Caco-2 (cell line): ENCODE data around the gene NOS3. TPM values are rescaled to one million over a fixed set of nuclear protein-coding genes. Genes with fewer than 3 reads are reported as not detected.

Experiments used
- BruUV-seq: library from RNA; stranded (reverse); fragments of 400-500 nt; replicated peaks from 2 replicates; lab custom pipeline; 2021; lab: Mats Ljungman, UMichigan
- CTCF ChIA-PET: fragments of 300-600 bp; sonication (Branson Sonifier 250); formaldehyde crosslinking; loops from one replicate; lab custom pipeline; 2022; ENCODE audit warnings: antibody characterized with exemption; lab: Charles Lee
- POLR2A ChIA-PET: fragments of 300-600 bp; sonication (Branson Sonifier 250); formaldehyde crosslinking; loops from one replicate; lab custom pipeline; 2022; ENCODE audit warnings: antibody characterized with exemption; lab: Charles Lee
- DNase-seq, 2 experiments: peaks; one replicate each; pipeline versions ENCODE4 v3.0.0 to v3.0.0-alpha.2; 2020 to 2022
- H3K27me3 ChIP-seq: replicated peaks from 2 replicates; pipeline ENCODE4 v1.6.0; 2011; ENCODE audit warnings: low read length; ENCODE audit not compliant: control insufficient read depth, insufficient read depth
- H3K36me3 ChIP-seq: 2 replicates; pipeline ENCODE4 v1.5.1; 2011; ENCODE audit warnings: low read length; ENCODE audit not compliant: control insufficient read depth, insufficient read depth
- H3K4me1 ChIP-seq: fragments of 250-450 bp; sonication (Bioruptor Pico); 2 replicates; pipeline ENCODE4 v1.5.1; 2020; ENCODE audit warnings: mild to moderate bottlenecking
- H3K4me3 ChIP-seq: 2 replicates; pipeline ENCODE4 v1.5.1; 2011; ENCODE audit warnings: low read depth, mild to moderate bottlenecking, control low read depth, low read length
- H3K9me3 ChIP-seq: fragments of 250-450 bp; sonication (Bioruptor Pico); 2 replicates; pipeline ENCODE4 v1.5.1; 2020; ENCODE audit warnings: mild to moderate bottlenecking, moderate library complexity
- H3K27ac Mint-ChIP-seq: one replicate; pipeline ENCODE4 v1.8.0; 2022; ENCODE audit warnings: mixed read lengths; ENCODE audit not compliant: unreplicated experiment
- H3K27me3 Mint-ChIP-seq: one replicate; pipeline ENCODE4 v1.8.0; 2022; ENCODE audit warnings: mixed read lengths; ENCODE audit not compliant: insufficient read depth, unreplicated experiment
- H3K36me3 Mint-ChIP-seq: one replicate; pipeline ENCODE4 v1.8.0; 2022; ENCODE audit warnings: mild to moderate bottlenecking, mixed read lengths; ENCODE audit not compliant: insufficient read depth, unreplicated experiment
- H3K4me1 Mint-ChIP-seq: one replicate; pipeline ENCODE4 v1.8.0; 2022; ENCODE audit warnings: low read depth, mixed read lengths; ENCODE audit not compliant: unreplicated experiment
- H3K4me3 Mint-ChIP-seq: one replicate; pipeline ENCODE4 v1.8.0; 2022; ENCODE audit warnings: mild to moderate bottlenecking, moderate library complexity, mixed read lengths; ENCODE audit not compliant: unreplicated experiment
- H3K9me3 Mint-ChIP-seq: one replicate; pipeline ENCODE4 v1.8.0; 2022; ENCODE audit warnings: mixed read lengths; ENCODE audit not compliant: unreplicated experiment
- intact Hi-C: fragments of 100-400 bp; cut with micrococcal nuclease; formaldehyde crosslinking; loops from one replicate; pipeline ENCODE4 v1.10.0; 2022; ENCODE audit not compliant: unreplicated experiment
- total RNA-seq: library from RNA; stranded (reverse); gene quantifications from 2 replicates; pipeline ENCODE4 v1.2.3, GENCODE V29; 2022
- TF ChIP-seq, protein P1 (sequence below), 2 experiments: fragments of 200-600 bp in 1 of 2; IDR thresholded peaks; 1 replicate in 1 of 2; 2 replicates in 1 of 2; pipeline versions ENCODE4 v1.5.1 to v1.8.0; 2011 to 2022; ENCODE audit warnings: antibody characterized with exemption in 1 of 2, control low read depth in 1 of 2, inconsistent platforms in 1 of 2, low read depth in 1 of 2, low read length in 1 of 2, mild to moderate bottlenecking in 1 of 2, moderate library complexity in 1 of 2; ENCODE audit not compliant: insufficient read depth in 1 of 2, severe bottlenecking in 1 of 2, unreplicated experiment in 1 of 2

Gene NOS3
- total RNA-seq, 1 experiment from 2014 or later = 1.1 TPM

DNA sequence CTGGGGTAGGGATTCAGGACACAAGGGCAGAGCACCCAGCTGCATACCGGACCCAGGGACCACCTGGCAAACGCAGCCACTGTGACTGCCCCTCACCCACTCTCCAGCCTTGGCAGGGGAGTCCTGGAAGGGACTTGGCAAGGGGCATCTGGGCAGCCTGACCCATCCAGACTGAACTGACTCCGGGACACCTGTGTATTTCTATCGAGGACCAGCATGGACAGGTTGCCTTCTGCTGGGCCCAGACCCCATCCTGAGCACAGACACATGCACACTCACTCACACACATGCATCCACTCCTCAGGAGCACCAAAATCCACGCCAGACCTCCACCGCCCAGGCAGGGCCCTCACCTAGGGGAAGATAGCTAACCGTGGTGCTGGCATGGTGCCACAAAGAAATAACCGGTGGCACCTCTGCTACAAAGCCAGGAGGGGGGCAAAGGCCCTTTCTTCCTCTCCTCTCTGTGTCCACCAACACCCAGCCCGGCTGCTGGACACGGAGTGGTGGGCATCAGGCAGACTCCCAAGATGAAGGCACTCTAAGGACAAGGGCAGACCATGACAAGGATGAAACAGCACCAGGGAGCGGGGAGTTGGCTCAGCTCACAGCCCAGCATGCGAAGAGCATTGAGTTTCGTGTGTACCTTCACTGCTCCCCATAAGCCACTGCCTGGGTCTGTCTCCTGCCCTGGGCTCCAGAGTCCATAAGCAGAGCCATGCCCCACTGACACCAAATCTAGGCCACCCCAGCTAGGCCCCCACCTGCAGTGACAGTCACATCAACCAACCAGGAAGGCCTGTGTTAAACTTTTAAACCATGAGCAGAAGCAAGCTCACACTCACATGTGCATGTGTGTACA lies 48.0 kb upstream of the NOS3 start:
- Histone ChIP-seq H3K27me3 (no peaks in the 10 kb centered on the region; the same call in 1 of the 2 replicates), H3K9me3 (no peaks in the 10 kb centered on the region), H3K36me3 (no peaks in the 10 kb centered on the region), H3K4me3 (no peak overlapping the region), H3K4me1 (0 out of 2 replicates have a peak, but pooled peaks cover 4% of the 10 kb centered on the region)
- ChIA-PET CTCF (interaction anchor here (0.6 kb wide), 1 partner anchor 85 kb away, joined by 3 read pairs; the partner anchor contains the start of gene ABCB8), POLR2A (no interaction called here)
- Mint-ChIP-seq H3K27ac (no peak overlapping the region), H3K4me1 (no peaks in the 10 kb centered on the region), H3K27me3 (peaks cover 13% of the 10 kb centered on the region), H3K36me3 (no peaks in the 10 kb centered on the region), H3K4me3 (no peak overlapping the region), H3K9me3 (no peaks in the 10 kb centered on the region)
- TF ChIP-seq, protein P1, sequence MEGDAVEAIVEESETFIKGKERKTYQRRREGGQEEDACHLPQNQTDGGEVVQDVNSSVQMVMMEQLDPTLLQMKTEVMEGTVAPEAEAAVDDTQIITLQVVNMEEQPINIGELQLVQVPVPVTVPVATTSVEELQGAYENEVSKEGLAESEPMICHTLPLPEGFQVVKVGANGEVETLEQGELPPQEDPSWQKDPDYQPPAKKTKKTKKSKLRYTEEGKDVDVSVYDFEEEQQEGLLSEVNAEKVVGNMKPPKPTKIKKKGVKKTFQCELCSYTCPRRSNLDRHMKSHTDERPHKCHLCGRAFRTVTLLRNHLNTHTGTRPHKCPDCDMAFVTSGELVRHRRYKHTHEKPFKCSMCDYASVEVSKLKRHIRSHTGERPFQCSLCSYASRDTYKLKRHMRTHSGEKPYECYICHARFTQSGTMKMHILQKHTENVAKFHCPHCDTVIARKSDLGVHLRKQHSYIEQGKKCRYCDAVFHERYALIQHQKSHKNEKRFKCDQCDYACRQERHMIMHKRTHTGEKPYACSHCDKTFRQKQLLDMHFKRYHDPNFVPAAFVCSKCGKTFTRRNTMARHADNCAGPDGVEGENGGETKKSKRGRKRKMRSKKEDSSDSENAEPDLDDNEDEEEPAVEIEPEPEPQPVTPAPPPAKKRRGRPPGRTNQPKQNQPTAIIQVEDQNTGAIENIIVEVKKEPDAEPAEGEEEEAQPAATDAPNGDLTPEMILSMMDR (IDR thresholded peaks at IDR 0.05; ENCODE audit: insufficient read depth in 1 of 2, low read depth in 1 of 2, low read length in 1 of 2, severe bottlenecking in 1 of 2, unreplicated experiment in 1 of 2) = no peak
- DNase-seq = no peak
- intact Hi-C loops = no loop called here
- BruUV-seq = no TSS peak

DNA sequence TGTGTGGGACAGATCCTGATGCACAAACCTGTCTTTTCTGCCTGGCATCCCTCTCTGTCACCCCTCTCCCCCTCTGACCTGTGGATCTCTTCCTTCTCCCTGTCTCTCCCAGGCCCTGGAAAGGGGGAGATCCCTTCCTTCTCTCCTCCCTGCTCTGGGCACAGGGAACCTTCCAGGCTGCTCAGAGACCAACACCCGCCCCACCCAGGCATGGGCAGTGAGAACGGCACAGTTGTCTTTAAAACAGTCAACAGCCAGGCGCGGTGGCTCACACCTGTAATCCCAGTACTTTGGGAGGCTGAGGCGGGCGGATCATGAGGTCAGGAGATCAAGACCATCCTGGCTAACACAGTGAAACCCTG lies 47.4 kb upstream of the NOS3 start:
- Mint-ChIP-seq H3K27me3 (peaks cover 13% of the 10 kb centered on the region), H3K27ac (no peak overlapping the region), H3K9me3 (no peaks in the 10 kb centered on the region), H3K4me3 (no peak overlapping the region), H3K36me3 (no peaks in the 10 kb centered on the region), H3K4me1 (no peaks in the 10 kb centered on the region)
- ChIA-PET CTCF (no interaction called here), POLR2A (no interaction called here)
- Histone ChIP-seq H3K36me3 (no peaks in the 10 kb centered on the region), H3K4me1 (0 out of 2 replicates have a peak, but pooled peaks cover 4% of the 10 kb centered on the region), H3K27me3 (no peaks in the 10 kb centered on the region; the same call in 1 of the 2 replicates), H3K9me3 (no peaks in the 10 kb centered on the region), H3K4me3 (no peak overlapping the region)
- no TSS peak for BruUV-seq
- DNase-seq = no peak
- intact Hi-C loops = no loop called here
- TF ChIP-seq, protein P1 (IDR thresholded peaks at IDR 0.05; ENCODE audit: insufficient read depth in 1 of 2, low read depth in 1 of 2, low read length in 1 of 2, severe bottlenecking in 1 of 2, unreplicated experiment in 1 of 2) = no peak

DNA sequence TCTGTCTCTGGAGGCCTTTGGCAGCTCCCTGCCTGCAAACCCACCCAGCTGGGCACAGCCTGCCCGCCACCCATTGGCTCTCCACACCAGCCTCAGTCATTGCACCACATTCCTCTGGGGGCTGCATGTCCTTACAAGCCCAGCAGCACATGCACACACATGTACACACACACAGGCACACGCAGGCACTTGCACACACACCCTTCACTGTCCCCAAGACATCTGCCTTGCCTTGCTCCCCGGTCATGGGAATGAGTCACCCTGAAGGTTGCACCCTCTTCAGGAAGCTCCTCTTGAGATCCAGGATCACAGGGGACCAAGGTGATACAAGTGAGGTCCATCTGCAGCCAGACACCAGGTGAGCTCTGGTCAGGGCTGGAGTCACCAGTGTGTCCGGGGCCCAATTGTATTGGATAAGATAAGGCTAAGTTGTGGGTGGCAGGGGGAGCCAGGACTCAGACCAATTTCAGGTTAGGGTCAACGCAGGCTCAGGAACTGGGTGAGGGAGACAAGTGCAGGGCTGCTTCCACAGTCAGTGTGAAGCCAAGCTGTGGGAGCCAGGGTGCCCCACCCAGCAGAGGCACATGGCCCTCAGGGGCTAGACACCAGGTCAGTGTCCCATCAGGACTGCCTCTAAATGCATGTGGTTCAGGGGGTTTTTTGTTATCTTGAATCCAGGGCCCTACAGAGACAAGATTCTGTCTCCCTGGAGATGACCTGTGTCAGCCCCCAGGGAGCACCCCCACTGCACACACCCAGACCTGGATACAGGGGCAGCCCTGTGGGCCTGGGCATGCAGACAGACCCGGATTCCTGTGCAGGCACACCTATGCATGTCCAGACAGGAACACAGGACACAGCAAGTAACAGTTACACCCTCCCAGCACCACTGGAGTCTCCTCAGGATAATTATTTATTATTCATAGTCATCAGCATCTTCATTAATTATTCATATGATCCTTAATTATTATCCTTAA lies 46.5 kb upstream of the NOS3 start:
- H3K4me3 ChIP-seq = no peak overlapping the region
- TF ChIP-seq, protein P1 (IDR thresholded peaks at IDR 0.05; ENCODE audit: insufficient read depth in 1 of 2, low read depth in 1 of 2, low read length in 1 of 2, severe bottlenecking in 1 of 2, unreplicated experiment in 1 of 2) = no peak
- H3K4me3 Mint-ChIP-seq = no peak overlapping the region
- 0 out of 2 replicates have a peak, but pooled peaks cover 4% of the 10 kb centered on the region for H3K4me1 ChIP-seq
- intact Hi-C loops = no loop called here
- no peaks in the 10 kb centered on the region for H3K36me3 Mint-ChIP-seq
- peaks cover 12% of the 10 kb centered on the region for H3K27me3 Mint-ChIP-seq
- BruUV-seq = no TSS peak
- POLR2A ChIA-PET = no interaction called here
- no peak overlapping the region for H3K27ac Mint-ChIP-seq
- no peaks in the 10 kb centered on the region for H3K36me3 ChIP-seq
- no peaks in the 10 kb centered on the region for H3K9me3 ChIP-seq
- no peaks in the 10 kb centered on the region for H3K4me1 Mint-ChIP-seq
- no peaks in the 10 kb centered on the region for H3K9me3 Mint-ChIP-seq
- DNase-seq = no peak
- CTCF ChIA-PET = no interaction called here
- H3K27me3 ChIP-seq = no peaks in the 10 kb centered on the region; the same call in 1 of the 2 replicates
